ENCODE results near the gene CISD1.

GRCh38 chr10:58219875-58220274, 49.1 kb upstream of the CISD1 start:
- TF ChIP-seq, protein P1, sequence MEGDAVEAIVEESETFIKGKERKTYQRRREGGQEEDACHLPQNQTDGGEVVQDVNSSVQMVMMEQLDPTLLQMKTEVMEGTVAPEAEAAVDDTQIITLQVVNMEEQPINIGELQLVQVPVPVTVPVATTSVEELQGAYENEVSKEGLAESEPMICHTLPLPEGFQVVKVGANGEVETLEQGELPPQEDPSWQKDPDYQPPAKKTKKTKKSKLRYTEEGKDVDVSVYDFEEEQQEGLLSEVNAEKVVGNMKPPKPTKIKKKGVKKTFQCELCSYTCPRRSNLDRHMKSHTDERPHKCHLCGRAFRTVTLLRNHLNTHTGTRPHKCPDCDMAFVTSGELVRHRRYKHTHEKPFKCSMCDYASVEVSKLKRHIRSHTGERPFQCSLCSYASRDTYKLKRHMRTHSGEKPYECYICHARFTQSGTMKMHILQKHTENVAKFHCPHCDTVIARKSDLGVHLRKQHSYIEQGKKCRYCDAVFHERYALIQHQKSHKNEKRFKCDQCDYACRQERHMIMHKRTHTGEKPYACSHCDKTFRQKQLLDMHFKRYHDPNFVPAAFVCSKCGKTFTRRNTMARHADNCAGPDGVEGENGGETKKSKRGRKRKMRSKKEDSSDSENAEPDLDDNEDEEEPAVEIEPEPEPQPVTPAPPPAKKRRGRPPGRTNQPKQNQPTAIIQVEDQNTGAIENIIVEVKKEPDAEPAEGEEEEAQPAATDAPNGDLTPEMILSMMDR (IDR thresholded peaks at IDR 0.05): no peak
- no peak for TF ChIP-seq POLR2A (IDR thresholded peaks at IDR 0.05)

Measured in breast epithelium (tissue), 3 donors.